LoVo (cell line): Measurements from ENCODE around the gene SLC25A12.
"Not testable (repeated sequence)": the region's sequence is repeated elsewhere in the genome, so short reads cannot be mapped to it uniquely, and the experiment has no call there.

ENCODE experiments used
- DNase-seq: peaks from one replicate; pipeline ENCODE4 v3.0.0-alpha.2; 2016; ENCODE audit warnings: low spot score

Gene SLC25A12, protein sequence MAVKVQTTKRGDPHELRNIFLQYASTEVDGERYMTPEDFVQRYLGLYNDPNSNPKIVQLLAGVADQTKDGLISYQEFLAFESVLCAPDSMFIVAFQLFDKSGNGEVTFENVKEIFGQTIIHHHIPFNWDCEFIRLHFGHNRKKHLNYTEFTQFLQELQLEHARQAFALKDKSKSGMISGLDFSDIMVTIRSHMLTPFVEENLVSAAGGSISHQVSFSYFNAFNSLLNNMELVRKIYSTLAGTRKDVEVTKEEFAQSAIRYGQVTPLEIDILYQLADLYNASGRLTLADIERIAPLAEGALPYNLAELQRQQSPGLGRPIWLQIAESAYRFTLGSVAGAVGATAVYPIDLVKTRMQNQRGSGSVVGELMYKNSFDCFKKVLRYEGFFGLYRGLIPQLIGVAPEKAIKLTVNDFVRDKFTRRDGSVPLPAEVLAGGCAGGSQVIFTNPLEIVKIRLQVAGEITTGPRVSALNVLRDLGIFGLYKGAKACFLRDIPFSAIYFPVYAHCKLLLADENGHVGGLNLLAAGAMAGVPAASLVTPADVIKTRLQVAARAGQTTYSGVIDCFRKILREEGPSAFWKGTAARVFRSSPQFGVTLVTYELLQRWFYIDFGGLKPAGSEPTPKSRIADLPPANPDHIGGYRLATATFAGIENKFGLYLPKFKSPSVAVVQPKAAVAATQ

GRCh38 chr2:171893824-171894611 is at the start of gene SLC25A12:
Gene SLC25A12 (minus strand): TSS chr2:171894244. CDS start chr2:171894214, 30 bp downstream.
- DNase-seq, result peak; percentile 87

DNA sequence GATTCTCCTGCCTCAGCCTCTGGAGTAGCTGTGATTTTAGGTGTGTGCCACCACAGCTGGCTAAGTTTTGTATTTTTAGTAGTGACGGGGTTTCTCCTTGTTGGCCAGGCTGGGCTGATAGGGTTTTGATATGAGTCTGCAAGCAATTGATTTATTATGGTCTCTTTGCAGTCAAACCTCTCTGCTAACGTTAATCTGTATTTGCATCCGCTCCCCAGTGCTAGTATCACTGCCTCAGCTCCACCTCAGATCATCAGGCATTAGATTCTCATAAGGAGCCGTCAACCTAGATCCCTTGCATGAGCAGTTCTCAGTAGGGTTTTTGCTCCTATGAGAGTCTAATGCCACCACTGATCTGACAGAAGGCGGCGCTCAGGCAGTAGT is 47.3 kb upstream of the SLC25A12 start:
- no peak for DNase-seq

- no peak for DNase-seq
Measured at GRCh38 chr2:171939743-171940071, 45.7 kb upstream of the SLC25A12 start.

GRCh38 chr2:171939058-171939742 is 45.2 kb upstream of the SLC25A12 start:
- no peak for DNase-seq

DNA sequence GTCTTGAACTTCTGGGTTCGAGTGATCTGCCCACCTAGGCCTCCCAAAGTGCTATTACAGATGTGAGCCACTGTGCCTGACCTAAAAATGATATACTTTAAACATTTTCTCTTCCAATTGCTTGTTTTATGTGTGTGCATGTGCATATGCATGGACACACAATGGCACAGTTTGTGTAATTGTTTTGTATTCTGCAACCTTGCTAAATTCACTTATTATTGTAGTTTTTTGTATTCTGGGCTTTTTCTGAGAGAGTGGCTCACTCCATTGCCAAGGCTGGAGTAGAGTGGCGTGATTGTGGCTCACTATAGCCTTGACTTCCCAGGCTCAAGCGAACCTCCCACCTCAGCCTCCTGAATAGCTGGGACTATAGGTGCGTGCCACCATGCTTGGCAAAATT is 36.3 kb upstream of the SLC25A12 start:
- DNase-seq, result no peak

GRCh38 chr2:171924170-171924942 is 30.3 kb upstream of the SLC25A12 start:
- no peak for DNase-seq

DNA sequence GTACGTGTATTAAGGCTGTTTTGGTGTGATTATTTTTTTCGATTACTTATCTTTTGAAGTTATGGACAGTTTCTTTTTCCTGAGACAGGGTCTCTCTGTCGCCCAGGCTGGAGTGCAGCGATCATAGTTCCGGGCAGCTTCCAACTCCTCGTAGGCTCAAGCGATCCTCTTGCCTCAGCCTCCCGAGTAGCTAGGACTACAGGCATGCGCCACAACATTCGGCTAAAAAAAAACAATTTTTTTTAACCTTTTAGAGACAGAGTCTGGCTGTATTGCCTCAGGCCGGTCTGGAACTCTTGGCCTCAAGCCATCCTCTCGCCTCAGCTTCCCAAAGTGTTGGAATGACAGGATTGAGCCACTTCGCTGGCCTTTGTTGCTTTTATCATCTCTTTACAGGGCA is 29.2 kb upstream of the SLC25A12 start:
- peak; percentile 32 for DNase-seq

- DNase-seq, result peak; percentile 99
Measured at GRCh38 chr2:171922230-171923022, 28.4 kb upstream of the SLC25A12 start, which contains the start of gene HAT1. Gene HAT1 (plus strand): TSS chr2:171922461. CDS start chr2:171922501, 40 bp downstream.

DNA sequence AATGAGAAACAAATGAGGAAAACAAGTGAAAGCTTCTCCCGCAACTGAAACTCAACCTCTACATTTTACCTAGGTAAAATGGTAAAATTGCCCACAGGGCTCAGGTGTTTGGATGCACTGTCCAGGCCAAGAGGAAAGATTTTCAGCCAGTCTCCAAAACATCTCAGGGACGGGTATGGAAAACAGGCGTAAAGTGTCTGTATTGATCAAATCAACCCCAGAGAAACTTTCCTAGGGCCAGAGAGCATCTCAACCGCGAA is 27.9 kb upstream of the SLC25A12 start:
- DNase-seq, result no peak

- DNase-seq, result no peak
Measured at GRCh38 chr2:171919453-171919852, 25.4 kb upstream of the SLC25A12 start.

GRCh38 chr2:171913517-171913916 is 19.5 kb upstream of the SLC25A12 start:
- no peak for DNase-seq

GRCh38 chr2:171910494-171910893 is 16.4 kb upstream of the SLC25A12 start:
- no peak for DNase-seq

GRCh38 chr2:171909266-171909665 is 15.2 kb upstream of the SLC25A12 start:
- DNase-seq, result no peak

DNA sequence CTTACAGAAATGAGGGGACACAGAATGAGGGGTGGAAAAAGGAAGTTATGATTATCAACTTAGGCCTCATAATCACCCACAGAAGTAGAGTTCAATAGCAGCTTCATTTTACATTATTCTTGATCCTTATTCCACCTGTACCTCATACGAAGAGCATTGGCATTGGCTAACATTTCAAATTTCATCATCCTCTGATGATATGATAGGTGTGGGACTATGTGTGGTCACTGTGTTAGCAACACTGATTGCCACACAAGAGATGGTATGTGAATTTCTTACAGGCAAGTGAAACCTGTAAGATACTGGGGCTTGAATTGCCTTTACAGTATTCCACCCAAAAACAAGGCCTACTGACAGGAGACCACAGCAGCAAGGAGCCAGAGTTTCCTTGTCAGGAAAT is 14.2 kb upstream of the SLC25A12 start:
- no peak for DNase-seq

DNA sequence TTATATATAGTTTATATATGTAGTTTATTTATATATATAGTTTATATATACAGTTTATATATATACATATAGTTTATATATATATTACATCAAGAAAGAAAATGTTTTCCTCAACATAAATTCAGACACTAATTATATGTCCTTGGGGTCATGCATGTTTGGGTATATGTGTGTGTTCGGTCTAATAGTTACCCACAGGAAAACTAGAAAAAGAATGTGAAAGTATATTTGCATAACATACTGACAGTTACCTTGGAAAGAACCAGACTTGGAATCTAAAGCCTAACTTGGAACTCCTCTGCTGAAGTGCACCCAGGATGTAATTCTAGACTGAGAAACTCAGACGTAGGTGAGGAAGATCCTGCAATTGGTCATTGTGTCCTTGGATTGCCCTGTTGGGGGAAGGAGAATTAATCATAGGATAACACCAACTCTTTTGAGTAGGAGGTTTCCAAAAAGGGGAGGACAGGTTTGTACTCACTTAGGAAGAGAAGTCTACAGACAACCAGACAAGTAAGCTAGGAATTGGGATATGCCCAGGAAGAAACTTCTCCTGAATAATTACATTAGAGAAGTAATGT is 8.9 kb upstream of the SLC25A12 start:
- no peak for DNase-seq

DNA sequence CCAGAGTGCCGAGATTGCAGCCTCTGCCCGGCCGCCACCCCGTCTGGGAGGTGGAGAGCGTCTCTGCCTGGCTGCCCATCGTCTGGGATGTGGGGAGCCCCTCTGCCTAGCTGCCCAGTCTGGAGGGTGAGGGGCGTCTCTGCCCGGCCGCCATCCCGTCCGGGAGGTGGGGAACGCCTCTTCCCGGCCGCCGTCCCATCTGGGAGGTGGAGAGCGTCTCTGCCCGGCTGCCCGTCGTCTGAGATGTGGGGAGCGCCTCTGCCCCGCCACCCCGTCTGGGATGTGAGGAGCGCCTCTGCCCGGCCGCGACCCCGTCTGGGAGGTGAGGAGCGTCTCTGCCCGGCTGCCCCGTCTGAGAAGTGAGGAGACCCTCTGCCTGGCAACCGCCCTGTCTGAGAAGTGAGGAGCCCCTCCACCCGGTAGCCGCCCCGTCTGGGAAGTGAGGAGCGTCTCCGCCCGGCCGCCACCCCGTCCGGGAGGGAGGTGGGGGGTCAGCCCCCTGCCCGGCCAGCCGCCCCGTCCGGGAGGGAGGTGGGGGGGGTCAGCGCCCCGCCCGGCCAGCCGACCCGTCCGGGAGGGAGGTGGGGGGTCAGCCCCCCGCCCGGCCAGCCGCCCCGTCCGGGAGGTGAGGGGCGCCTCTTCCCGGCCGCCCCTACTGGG is 5.7 kb upstream of the SLC25A12 start:
- not testable (repeated sequence) for DNase-seq

GRCh38 chr2:171895786-171896185 is 1.7 kb upstream of the SLC25A12 start:
- no peak for DNase-seq

DNA sequence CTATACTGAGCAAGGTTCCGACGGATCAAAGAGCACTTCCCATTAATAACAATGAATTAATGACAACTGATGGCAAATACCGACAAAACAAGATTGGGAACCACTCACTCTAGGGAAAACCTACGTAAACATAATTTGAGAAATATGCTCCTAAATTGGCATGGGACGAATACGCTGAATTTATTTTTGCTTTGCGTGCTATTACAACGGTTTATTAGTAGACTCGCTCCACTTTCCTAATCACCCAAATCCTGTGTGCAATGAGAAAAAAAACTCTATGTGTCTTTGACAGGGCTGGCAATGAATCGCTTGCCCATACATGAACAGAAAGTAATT is 536 bp upstream of the SLC25A12 start:
- DNase-seq, result no peak

- DNase-seq, result no peak
Measured at GRCh38 chr2:171893196-171893823, 734 bp downstream of the SLC25A12 start.

- no peak for DNase-seq
Measured at GRCh38 chr2:171889808-171890207, 4.2 kb downstream of the SLC25A12 start.
